Breast epithelium (tissue), 4 donors: ENCODE measurements around the gene TNIP2. TPM values are rescaled to one million over a fixed set of nuclear protein-coding genes. Genes with fewer than 3 reads are reported as not detected.

Experiments
- DNase-seq, 2 donors: peaks; one replicate each; pipeline ENCODE4 v3.0.0-alpha.2; 2019; ENCODE audit warnings: low spot score in 2 of 2
- H3K27ac ChIP-seq, 2 donors: fragments of 200-600 bp; sonication (generic) in 1 of 2; one replicate each; pipeline ENCODE4 v1.5.1; 2016 to 2019; ENCODE audit warnings: mild to moderate bottlenecking in 1 of 2
- H3K27me3 ChIP-seq, 2 donors: fragments of 200-600 bp; sonication (generic) in 1 of 2; one replicate each; pipeline versions ENCODE4 v1.5.1 to v1.6.0; 2017 to 2019; ENCODE audit warnings: control low read depth in 1 of 2, mild to moderate bottlenecking in 1 of 2
- H3K36me3 ChIP-seq: fragments of 200-600 bp; one replicate; pipeline ENCODE4 v1.5.1; 2019
- H3K4me1 ChIP-seq, 2 donors: fragments of 200-600 bp; sonication (generic); one replicate each; pipeline ENCODE4 v1.5.1; 2016 to 2019; ENCODE audit warnings: control low read depth in 1 of 2
- H3K4me3 ChIP-seq, 3 donors: fragments of 200-600 bp; sonication (generic); 1 replicate in 2 of 3; 2 replicates in 1 of 3; pipeline ENCODE4 v1.5.1; 2016 to 2019; ENCODE audit warnings: mild to moderate bottlenecking in 3 of 3, moderate library complexity in 2 of 3
- H3K9me3 ChIP-seq, 2 donors: fragments of 200-600 bp; sonication (generic) in 1 of 2; one replicate each; pipeline ENCODE4 v1.5.1; 2016 to 2019; ENCODE audit warnings: control low read depth in 1 of 2
- POLR2A ChIP-seq: fragments of 450-650 bp; IDR thresholded peaks from one replicate; pipeline ENCODE4 v1.6.1; 2016; ENCODE audit warnings: antibody characterized with exemption, mild to moderate bottlenecking, moderate library complexity
- POLR2AphosphoS5 ChIP-seq, 3 donors: sonication (generic); formaldehyde crosslinking; IDR thresholded peaks; one replicate each; pipeline ENCODE4 v1.6.1; 2017; ENCODE audit warnings: antibody characterized with exemption in 3 of 3
- intact Hi-C: fragments of 100-400 bp; cut with DNase I; formaldehyde crosslinking; loops from one replicate; pipeline ENCODE4 v1.15.1; 2023; ENCODE audit warnings: low total_unique reads
- total RNA-seq, 3 donors: library from RNA; depleted of rRNA; stranded (reverse); fragments of >200 nt; gene quantifications; one replicate each; pipeline ENCODE4 v1.1.0, GENCODE V29; 2016
- TF ChIP-seq, protein P1 (sequence below), 3 donors: fragments of 450-650 bp; IDR thresholded peaks; one replicate each; pipeline ENCODE4 v1.5.1; 2016 to 2017; ENCODE audit warnings: antibody characterized with exemption in 3 of 3, mild to moderate bottlenecking in 3 of 3, moderate library complexity in 3 of 3

Gene TNIP2
- total RNA-seq, 3 donors from 2014 or later: 46.4 to 73.4 (median 64.2) TPM

DNA sequence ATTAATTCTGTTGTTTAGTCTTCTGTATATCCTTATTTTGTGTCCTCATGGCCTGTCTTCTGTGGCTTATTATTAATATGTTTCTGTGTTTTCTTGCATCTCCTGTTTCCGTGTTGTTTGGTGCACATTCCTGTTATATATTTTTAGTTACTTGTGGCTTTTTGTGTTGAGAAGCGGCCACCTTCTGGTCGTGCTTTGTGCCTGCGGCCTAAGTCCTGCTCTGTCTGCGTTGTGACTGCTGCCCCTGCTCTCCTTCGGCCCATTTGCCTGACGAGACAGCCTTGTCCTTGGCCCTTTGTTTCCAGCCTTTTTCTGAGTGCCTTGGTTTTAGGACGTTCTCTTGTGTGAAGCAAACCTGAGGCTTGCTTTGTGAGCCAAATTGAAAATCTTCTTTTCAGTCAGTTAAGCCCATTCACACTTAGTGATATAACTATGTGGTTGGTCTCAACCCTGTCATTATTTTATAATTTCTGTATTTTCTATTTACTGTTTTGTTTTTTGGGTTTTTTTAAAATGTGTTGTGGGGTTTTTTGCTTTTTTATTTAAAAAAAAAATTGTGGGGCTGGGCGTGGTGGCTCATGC is 43.8 kb downstream of the TNIP2 start:
- Histone ChIP-seq H3K4me1 (peaks cover 0 to 7% of the 10 kb centered on the region in 2 donors), H3K27me3 (no peaks in the 10 kb centered on the region), H3K9me3 (no peaks in the 10 kb centered on the region), H3K36me3 (no peaks in the 10 kb centered on the region), H3K4me3 (no peak overlapping the region), H3K27ac (no peak overlapping the region)
- TF ChIP-seq POLR2A (no peak), POLR2AphosphoS5 (IDR thresholded peaks at IDR 0.05) (no peak)
- TF ChIP-seq, protein P1, sequence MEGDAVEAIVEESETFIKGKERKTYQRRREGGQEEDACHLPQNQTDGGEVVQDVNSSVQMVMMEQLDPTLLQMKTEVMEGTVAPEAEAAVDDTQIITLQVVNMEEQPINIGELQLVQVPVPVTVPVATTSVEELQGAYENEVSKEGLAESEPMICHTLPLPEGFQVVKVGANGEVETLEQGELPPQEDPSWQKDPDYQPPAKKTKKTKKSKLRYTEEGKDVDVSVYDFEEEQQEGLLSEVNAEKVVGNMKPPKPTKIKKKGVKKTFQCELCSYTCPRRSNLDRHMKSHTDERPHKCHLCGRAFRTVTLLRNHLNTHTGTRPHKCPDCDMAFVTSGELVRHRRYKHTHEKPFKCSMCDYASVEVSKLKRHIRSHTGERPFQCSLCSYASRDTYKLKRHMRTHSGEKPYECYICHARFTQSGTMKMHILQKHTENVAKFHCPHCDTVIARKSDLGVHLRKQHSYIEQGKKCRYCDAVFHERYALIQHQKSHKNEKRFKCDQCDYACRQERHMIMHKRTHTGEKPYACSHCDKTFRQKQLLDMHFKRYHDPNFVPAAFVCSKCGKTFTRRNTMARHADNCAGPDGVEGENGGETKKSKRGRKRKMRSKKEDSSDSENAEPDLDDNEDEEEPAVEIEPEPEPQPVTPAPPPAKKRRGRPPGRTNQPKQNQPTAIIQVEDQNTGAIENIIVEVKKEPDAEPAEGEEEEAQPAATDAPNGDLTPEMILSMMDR (IDR thresholded peaks at IDR 0.05): no peak
- peak in 1 of 2 donors; percentile 10 for DNase-seq
- intact Hi-C loops: no loop called here

DNA sequence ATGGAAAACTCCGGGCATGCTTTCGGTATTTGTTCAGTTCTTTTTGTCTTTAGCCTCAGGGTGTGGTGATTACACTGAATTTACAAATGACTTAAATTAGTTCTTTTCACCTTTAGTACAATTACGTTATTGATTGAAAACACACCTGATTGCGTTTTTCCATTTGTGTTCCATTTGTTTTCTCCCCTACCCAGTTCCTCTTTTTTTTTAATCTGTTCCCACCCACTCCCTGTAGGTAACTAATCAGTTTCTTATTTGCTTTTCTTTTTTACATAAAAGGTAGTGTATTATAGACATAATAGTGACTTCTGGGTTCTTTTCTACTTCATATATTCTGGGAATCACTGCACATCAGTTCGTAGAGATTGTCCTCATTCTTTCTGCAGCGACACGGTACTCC is 53.4 kb downstream of the TNIP2 start:
- Histone ChIP-seq H3K9me3 (no peaks in the 10 kb centered on the region), H3K27ac (no peak overlapping the region), H3K36me3 (no peaks in the 10 kb centered on the region), H3K4me3 (no peak overlapping the region), H3K27me3 (no peaks in the 10 kb centered on the region), H3K4me1 (no peaks in the 10 kb centered on the region)
- TF ChIP-seq, protein P1 (IDR thresholded peaks at IDR 0.05): no peak
- TF ChIP-seq POLR2A: no peak
- TF ChIP-seq POLR2AphosphoS5 (IDR thresholded peaks at IDR 0.05): no peak
- intact Hi-C loops: no loop called here
- DNase-seq: no peak

DNA sequence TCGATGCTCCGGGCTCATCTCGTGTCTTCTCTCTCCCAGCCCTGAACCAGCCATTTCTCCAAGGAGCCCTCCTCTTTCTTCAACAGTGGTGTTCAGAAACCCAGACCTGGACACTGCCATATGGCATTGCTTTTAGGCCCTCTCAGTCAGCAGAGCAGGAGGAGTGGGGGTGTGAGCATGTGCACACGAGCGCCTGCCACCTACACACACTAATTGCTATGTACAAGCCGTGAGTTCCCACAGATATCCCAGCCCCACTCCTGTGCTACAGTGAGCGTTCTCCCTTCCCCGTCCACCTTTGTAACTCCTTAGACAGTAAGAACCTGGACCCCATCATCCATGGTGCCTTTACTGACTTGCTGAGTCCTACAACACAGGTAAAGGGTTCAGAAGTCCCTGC is 53.8 kb downstream of the TNIP2 start:
- Histone ChIP-seq H3K27ac (no peak overlapping the region), H3K9me3 (no peaks in the 10 kb centered on the region), H3K4me1 (no peaks in the 10 kb centered on the region), H3K36me3 (no peaks in the 10 kb centered on the region), H3K4me3 (no peak overlapping the region), H3K27me3 (no peaks in the 10 kb centered on the region)
- no peak for DNase-seq
- intact Hi-C loops: no loop called here
- TF ChIP-seq POLR2AphosphoS5 (IDR thresholded peaks at IDR 0.05) (no peak), POLR2A (no peak)
- TF ChIP-seq, protein P1 (IDR thresholded peaks at IDR 0.05): no peak

DNA sequence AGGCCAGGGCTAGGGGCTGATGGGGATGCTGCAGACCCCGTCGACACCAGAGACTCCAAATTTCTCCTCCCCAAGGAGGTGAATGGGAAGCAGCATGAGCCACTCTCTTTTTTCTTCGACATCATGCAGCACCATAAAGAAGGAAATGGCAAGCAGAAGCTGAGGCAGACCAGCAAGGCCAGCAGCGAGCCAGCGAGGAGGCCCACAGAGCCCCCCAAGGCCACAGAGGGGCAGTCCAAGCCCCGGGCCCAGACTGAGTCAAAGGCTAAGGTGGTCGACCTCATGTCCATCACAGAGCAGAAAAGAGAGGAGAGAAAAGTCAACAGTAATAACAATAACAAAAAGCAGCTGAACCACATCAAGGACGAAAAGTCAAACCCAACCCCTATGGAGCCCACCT is 56.1 kb downstream of the TNIP2 start:
- H3K36me3 ChIP-seq: no peaks in the 10 kb centered on the region
- intact Hi-C loops: no loop called here
- no peaks in the 10 kb centered on the region for H3K27me3 ChIP-seq
- H3K9me3 ChIP-seq: no peaks in the 10 kb centered on the region
- no peaks in the 10 kb centered on the region for H3K4me1 ChIP-seq
- DNase-seq: no peak
- no peak overlapping the region for H3K27ac ChIP-seq
- TF ChIP-seq POLR2A (no peak), POLR2AphosphoS5 (IDR thresholded peaks at IDR 0.05) (no peak)
- TF ChIP-seq, protein P1 (IDR thresholded peaks at IDR 0.05): no peak
- no peak overlapping the region for H3K4me3 ChIP-seq

DNA sequence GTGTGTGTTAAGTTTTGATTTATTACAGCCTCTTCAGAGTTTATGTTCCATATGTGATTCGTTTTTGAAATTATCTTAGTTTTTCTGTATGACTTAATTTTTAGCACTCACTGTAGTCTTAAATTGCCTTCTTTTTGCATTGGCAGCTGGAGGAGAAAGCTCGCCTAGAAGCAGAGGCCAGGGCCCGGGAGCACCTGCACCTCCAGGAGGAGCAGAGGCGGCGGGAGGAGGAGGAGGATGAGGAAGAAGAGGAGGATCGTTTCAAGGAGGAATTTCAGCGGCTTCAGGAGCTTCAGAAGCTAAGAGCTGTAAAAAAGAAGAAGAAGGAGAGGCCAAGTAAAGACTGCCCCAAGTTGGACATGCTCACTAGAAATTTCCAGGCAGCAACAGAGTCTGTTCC is 56.6 kb downstream of the TNIP2 start:
- DNase-seq: no peak
- TF ChIP-seq, protein P1 (IDR thresholded peaks at IDR 0.05): no peak
- TF ChIP-seq POLR2AphosphoS5 (IDR thresholded peaks at IDR 0.05) (no peak), POLR2A (no peak)
- Histone ChIP-seq H3K27me3 (no peaks in the 10 kb centered on the region), H3K4me3 (no peak overlapping the region), H3K27ac (no peak overlapping the region), H3K9me3 (no peaks in the 10 kb centered on the region), H3K4me1 (no peaks in the 10 kb centered on the region), H3K36me3 (no peaks in the 10 kb centered on the region)
- intact Hi-C loops: loop anchor here (2.0 kb wide), 1 partner anchor 43 kb away; no protein-coding TSS in a partner anchor
